Measurements from ENCODE around the gene PRDM16. TPM values are rescaled to one million over a fixed set of nuclear protein-coding genes. Genes with fewer than 3 reads are reported as not detected.

PRDM16 gene
- polyA plus RNA-seq, 1 donor (not counting 4 experiments of a cell fraction or from before 2014, with no cell fraction given), result 0.05 TPM

DNA sequence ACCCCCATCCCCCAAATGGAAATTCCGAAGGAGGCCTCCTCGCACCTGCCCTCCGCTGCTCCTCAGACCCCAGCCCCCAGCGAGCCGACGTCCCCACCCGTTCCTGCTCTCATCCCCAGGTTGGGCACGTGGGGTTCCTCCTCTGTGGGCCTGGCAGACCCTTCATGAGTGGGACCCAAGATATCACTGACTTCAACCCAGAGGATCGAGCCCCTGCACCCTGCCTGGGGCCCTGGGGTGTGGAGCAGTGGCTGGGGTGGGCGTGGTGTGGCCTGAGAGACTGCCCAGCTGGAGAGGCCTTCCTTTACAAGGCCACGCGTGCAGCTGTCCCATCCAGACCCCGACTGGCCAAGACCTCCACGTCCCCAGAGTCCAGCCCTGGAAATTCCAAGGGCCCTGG, 367.9 kb downstream of the PRDM16 start:
- no peaks in the 10 kb centered on the region for H3K9me1 ChIP-seq (ENCODE audit: control insufficient read depth, extremely low read depth, insufficient read depth, low read length)
- no peaks in the 10 kb centered on the region for H3K9me3 ChIP-seq (ENCODE audit: control insufficient read depth, low read depth, low read length)
- no peaks in the 10 kb centered on the region for H3K27me3 ChIP-seq (ENCODE audit: control insufficient read depth, extremely low read depth, insufficient read depth, low read length)
- no peaks in the 10 kb centered on the region for H3K4me1 ChIP-seq (ENCODE audit: control insufficient read depth, extremely low read depth, insufficient read depth, low read length)
- TF ChIP-seq, protein P1, sequence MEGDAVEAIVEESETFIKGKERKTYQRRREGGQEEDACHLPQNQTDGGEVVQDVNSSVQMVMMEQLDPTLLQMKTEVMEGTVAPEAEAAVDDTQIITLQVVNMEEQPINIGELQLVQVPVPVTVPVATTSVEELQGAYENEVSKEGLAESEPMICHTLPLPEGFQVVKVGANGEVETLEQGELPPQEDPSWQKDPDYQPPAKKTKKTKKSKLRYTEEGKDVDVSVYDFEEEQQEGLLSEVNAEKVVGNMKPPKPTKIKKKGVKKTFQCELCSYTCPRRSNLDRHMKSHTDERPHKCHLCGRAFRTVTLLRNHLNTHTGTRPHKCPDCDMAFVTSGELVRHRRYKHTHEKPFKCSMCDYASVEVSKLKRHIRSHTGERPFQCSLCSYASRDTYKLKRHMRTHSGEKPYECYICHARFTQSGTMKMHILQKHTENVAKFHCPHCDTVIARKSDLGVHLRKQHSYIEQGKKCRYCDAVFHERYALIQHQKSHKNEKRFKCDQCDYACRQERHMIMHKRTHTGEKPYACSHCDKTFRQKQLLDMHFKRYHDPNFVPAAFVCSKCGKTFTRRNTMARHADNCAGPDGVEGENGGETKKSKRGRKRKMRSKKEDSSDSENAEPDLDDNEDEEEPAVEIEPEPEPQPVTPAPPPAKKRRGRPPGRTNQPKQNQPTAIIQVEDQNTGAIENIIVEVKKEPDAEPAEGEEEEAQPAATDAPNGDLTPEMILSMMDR (optimal IDR thresholded peaks at IDR 0.05 in 1 of 3, IDR thresholded peaks at IDR 0.05 in 1 of 3, conservative IDR thresholded peaks at IDR 0.05 in 1 of 3; ENCODE audit: extremely low read depth in 1 of 3, insufficient read depth in 2 of 3, low read length in 3 of 3), result no peak
- TF ChIP-seq EZH2 (IDR thresholded peaks at IDR 0.05; ENCODE audit: low read length), result no peak
- no peaks in the 10 kb centered on the region for H3K36me3 ChIP-seq (ENCODE audit: control insufficient read depth in 2 of 2, extremely low read depth in 1 of 2, insufficient read depth in 2 of 2, low read length in 2 of 2)
- no peak overlapping the region for H3K4me3 ChIP-seq (ENCODE audit: control insufficient read depth in 2 of 3, extremely low read depth in 1 of 3, insufficient read depth in 2 of 3, low read depth in 1 of 3, low read length in 3 of 3)
- dilution Hi-C loops (cut with MboI; ENCODE audit: extremely low pct_ligation_motif_present, low sequenced_read_pairs), result no loop called here
- H4K20me1 ChIP-seq (ENCODE audit: control insufficient read depth, extremely low read depth, insufficient read depth, low read length), result no peaks in the 10 kb centered on the region
- H3K79me2 ChIP-seq (ENCODE audit: control insufficient read depth, insufficient read depth, low read length), result no peaks in the 10 kb centered on the region
- FAIRE-seq (no peak), DNase-seq (ENCODE audit: low read depth, low spot score) (no peak)
- H2AFZ ChIP-seq (ENCODE audit: control insufficient read depth, low read length), result no peak overlapping the region
- no peak overlapping the region for H3K9ac ChIP-seq (ENCODE audit: control insufficient read depth, extremely low read depth, insufficient read depth, low read length)
- no peak overlapping the region for H3K4me2 ChIP-seq (ENCODE audit: control insufficient read depth, extremely low read depth, insufficient read depth, low read depth, low read length)
- H3K27ac ChIP-seq (ENCODE audit: control insufficient read depth, insufficient read depth, low read length), result no peak overlapping the region

DNA sequence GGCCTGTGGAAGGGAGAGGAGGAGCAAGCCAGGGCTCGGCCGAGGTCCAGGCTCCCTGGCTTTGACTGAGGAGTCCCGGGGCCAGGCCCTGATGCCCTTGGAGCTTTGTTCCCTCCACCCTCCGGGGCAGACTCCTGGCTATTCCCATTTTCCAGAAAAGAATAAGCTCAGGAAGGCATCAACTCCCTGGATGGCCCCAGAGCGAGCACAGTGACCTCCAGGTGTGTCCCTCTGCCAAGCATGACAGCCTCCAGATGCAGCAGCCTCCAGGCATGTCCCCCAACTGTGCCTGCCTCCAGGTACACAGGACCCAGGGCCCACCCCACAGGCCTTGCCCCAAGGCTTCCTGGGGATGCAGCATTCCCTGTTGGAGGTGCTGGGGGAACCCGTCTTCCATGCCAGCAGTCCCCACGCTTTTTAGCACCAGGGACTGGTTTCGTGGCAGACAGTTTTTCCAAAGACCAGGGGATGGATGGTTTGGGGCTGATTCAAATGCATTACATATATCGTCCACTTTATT, 369.7 kb downstream of the PRDM16 start:
- H3K9me1 ChIP-seq (ENCODE audit: control insufficient read depth, extremely low read depth, insufficient read depth, low read length), result no peaks in the 10 kb centered on the region
- H3K36me3 ChIP-seq (ENCODE audit: control insufficient read depth in 2 of 2, extremely low read depth in 1 of 2, insufficient read depth in 2 of 2, low read length in 2 of 2), result no peaks in the 10 kb centered on the region
- H2AFZ ChIP-seq (ENCODE audit: control insufficient read depth, low read length), result no peak overlapping the region
- H3K4me2 ChIP-seq (ENCODE audit: control insufficient read depth, extremely low read depth, insufficient read depth, low read depth, low read length), result no peak overlapping the region
- no peaks in the 10 kb centered on the region for H3K4me1 ChIP-seq (ENCODE audit: control insufficient read depth, extremely low read depth, insufficient read depth, low read length)
- H3K79me2 ChIP-seq (ENCODE audit: control insufficient read depth, insufficient read depth, low read length), result no peaks in the 10 kb centered on the region
- dilution Hi-C loops (cut with MboI; ENCODE audit: extremely low pct_ligation_motif_present, low sequenced_read_pairs), result no loop called here
- H3K27me3 ChIP-seq (ENCODE audit: control insufficient read depth, extremely low read depth, insufficient read depth, low read length), result no peaks in the 10 kb centered on the region
- DNase-seq (ENCODE audit: low read depth, low spot score) (no peak), FAIRE-seq (no peak)
- no peak overlapping the region for H3K9ac ChIP-seq (ENCODE audit: control insufficient read depth, extremely low read depth, insufficient read depth, low read length)
- no peaks in the 10 kb centered on the region for H3K9me3 ChIP-seq (ENCODE audit: control insufficient read depth, low read depth, low read length)
- TF ChIP-seq EZH2 (IDR thresholded peaks at IDR 0.05; ENCODE audit: low read length), result no peak
- TF ChIP-seq, protein P1 (optimal IDR thresholded peaks at IDR 0.05 in 1 of 3, IDR thresholded peaks at IDR 0.05 in 1 of 3, conservative IDR thresholded peaks at IDR 0.05 in 1 of 3; ENCODE audit: extremely low read depth in 1 of 3, insufficient read depth in 2 of 3, low read length in 3 of 3), result no peak
- no peak overlapping the region for H3K4me3 ChIP-seq (ENCODE audit: control insufficient read depth in 2 of 3, extremely low read depth in 1 of 3, insufficient read depth in 2 of 3, low read depth in 1 of 3, low read length in 3 of 3)
- H3K27ac ChIP-seq (ENCODE audit: control insufficient read depth, insufficient read depth, low read length), result no peak overlapping the region
- H4K20me1 ChIP-seq (ENCODE audit: control insufficient read depth, extremely low read depth, insufficient read depth, low read length), result no peaks in the 10 kb centered on the region
